Right ventricle myocardium inferior (tissue), 1 donor: ENCODE measurements around the gene KANK2. TPM values are rescaled to one million over a fixed set of nuclear protein-coding genes. Genes with fewer than 3 reads are reported as not detected.
"Not testable (repeated sequence)": the region's sequence is repeated elsewhere in the genome, so short reads cannot be mapped to it uniquely, and the experiment has no call there.

Source experiments
- ATAC-seq: fragments of 200-7000 bp; cut with Tn5 transposase; one replicate; pipeline ENCODE4 v1.9.1; 2020; ENCODE audit warnings: mild to moderate bottlenecking, moderate library complexity
- DNase-seq: peaks from one replicate; pipeline ENCODE4 v3.0.0; 2021; ENCODE audit errors: missing footprints
- intact Hi-C: fragments of 100-400 bp; cut with DNase I; formaldehyde crosslinking; loops from one replicate; pipeline ENCODE4 v1.11.0; 2022
- total RNA-seq: library from RNA; stranded (reverse); fragmentation: NEBNext Ultra II Directional; extraction: Animal tissue kit (Norgen Biotek cat#: 25700); gene quantifications from one replicate; pipeline ENCODE4 v1.2.1, GENCODE V29; 2021
- donor health status: DM: no; HTN: yes; CAD: no; lungs with severe emphysema.

The KANK2 gene
- total RNA-seq, 1 donor from 2014 or later = 434 TPM

DNA sequence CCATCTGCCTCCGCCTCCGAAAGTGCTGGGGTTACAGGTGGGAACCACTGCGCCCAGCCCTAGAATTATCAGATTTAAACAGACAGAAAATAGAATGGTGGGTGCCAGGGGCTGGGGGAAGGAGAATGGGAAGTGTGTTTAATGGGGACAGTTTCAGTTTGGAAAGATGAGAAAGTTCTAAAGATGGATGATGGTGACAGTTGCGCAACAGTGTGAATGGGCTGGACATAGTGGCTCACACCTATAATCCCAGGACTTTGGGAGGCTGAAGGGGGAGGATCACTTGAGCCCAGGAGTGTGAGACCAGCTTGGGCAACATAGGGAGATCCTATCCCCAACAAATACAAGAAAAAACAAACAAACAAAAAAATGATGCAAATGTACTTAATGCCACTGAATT lies 15.9 kb downstream of the KANK2 start:
- intact Hi-C loops = no loop called here
- no peak for ATAC-seq
- no peak for DNase-seq

DNA sequence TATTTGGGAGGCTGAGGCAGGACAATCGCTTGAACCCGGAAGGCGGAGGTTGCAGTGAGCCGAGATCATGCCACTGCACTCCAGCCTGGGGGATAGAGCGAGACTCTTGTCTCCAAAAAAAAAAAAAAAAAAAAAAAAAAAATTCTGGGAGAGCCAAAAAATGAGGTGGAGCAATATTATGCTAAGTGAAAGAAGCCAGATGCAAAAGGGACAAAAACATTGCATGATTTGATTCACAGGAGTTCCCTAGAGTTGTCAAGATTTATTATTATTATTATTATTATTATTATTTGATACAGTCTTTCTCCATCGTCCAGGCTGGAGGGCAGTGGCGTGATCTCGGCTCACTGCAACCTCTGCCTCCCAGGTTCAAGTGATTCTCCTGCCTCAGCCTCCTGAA lies 16.4 kb downstream of the KANK2 start:
- intact Hi-C loops, DNase-seq: not testable (repeated sequence)
- peak; percentile 38 for ATAC-seq

DNA sequence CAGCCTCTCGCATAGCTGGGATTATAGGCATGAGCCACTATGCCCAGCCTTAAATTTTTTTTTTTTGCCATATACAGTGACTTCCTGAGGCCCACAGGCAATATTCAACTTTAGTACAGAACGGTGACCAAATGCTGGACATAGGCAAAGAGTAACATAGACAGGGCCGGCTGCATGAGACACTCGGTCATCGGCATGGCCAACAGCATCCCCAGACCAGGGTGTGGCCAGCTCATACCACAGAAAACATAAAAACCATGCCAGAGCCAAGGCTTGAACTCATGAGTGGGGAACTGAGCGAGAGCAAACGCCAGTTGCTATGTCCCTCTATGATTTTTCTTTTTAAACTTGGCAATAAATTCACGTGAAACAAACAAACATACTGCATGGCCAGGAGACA lies 17.0 kb downstream of the KANK2 start:
- DNase-seq = no peak
- intact Hi-C loops = no loop called here
- peak; percentile 47 for ATAC-seq

DNA sequence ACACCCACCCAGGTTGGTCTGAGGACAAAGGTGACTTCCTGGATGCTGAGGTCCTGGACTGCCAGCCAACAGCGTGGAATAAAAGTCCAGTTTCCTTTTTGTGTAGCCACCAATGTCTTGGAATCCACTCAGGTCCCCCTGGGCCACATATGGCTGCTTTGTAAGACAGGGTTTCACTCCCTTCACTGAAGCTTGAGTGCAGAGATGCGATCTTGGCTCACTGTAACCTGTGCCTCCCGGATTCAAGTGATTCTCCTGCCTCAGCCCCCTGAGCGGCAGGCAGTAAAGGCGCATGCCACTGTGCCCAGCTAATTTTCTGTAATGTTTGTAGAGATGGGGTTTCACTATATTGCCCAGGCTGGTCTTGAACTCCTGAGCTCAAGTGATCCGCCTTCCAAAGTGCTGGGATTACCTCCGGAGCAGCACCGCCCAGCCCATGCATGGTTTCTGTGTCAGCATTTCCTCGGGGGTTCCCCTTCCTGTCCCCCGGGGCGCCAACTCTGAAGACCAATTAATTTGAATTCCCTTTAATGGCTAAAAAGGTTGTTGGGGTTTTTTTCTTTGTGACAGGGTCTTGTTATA lies 17.5 kb downstream of the KANK2 start:
- intact Hi-C loops = no loop called here
- ATAC-seq (peak; percentile 11), DNase-seq (no peak)

DNA sequence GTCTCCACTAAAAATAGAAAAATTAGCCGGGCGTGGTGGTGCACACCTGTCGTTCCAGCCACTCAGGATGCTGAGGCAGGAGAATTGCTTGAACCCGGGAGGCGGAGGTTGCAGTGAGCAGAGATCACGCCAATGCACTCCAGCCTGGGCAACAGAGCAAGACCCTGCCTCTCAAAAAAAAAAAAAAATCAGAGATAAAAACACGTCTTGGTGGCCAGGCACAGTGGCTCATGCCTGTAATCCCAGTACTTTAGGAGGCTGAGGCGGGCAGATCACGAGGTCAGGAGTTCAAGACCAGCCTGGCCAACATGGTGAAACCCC lies 18.2 kb downstream of the KANK2 start:
- ATAC-seq, intact Hi-C loops, DNase-seq: not testable (repeated sequence)

DNA sequence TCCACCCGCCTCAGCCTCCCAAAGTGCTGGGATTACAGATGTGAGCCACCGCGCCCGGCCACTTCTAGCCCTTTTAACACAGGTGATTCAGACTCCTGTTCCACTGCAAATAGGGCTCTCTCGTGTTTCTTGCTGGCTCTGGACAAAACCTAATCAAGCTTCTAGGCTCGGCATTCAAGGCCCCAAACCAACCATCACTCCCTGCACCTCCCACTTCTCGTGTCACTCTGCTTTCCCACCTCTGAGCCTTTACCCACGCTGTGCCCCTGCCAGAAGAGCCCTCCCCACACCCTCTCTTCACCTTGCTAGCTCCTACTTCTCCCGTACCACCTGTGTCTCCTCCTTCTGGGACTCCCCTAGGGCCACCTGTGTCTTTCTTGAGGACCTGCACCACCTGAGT lies 19.8 kb downstream of the KANK2 start:
- ATAC-seq = no peak
- intact Hi-C loops = no loop called here

DNA sequence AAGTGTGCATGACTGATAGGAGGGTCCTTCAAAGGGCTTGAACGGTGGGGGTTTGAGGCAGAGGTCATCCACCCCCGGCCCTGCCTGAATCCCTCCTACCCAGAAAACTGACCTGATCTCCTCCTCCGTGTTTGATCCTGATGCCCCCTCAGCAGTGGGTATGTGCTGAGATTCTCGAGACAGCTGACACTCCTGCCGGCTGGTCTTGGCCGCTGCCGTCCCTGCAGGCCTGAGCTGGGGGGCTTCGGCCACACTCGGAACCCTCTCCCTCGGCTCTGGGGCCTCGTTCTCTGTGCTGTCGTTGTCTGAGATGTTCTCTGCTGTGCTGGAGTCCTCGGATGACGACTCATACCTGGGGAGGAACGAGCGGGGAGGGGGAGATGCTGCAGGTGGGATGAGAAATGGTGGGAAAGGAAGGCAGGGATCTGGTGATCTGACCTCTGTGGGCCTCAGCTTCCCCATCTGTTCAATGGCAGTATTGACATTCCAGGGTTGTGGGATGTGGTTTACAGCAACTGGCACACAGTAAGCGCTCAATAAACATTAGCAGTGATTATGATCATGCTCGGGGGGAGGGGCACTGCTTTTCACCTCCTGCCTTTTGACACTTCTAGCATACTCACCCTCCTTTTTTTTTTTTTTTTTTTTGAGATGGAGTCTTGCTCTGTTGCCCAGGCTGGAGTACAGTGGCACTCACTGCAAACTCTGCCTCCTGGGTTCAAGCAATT lies 20.7 kb downstream of the KANK2 start:
- DNase-seq (no peak), ATAC-seq (no peak)
- intact Hi-C loops = no loop called here

More for the DNA sequence above, 19.8 kb downstream of the KANK2 start:
- no peak for DNase-seq

DNA sequence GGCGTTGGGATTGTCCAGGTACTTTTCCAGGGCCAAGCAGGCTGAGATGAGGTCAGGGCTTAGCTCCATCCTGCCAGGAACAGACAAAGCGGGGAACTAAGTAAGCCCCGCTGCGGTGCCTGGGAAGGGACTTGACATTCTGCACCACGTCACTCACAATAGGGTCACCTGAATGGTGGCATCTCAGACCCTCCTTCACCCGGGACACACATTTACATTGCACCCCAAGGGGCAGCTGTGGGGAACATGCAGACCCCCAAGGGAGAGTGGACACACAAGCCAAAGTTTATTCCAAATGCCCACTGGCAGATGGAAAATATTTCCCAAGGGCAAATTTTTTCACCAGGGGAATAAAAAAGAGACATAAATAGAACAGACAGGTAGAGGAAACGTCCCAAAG lies 21.4 kb downstream of the KANK2 start:
- intact Hi-C loops = no loop called here
- ATAC-seq (no peak), DNase-seq (no peak)

DNA sequence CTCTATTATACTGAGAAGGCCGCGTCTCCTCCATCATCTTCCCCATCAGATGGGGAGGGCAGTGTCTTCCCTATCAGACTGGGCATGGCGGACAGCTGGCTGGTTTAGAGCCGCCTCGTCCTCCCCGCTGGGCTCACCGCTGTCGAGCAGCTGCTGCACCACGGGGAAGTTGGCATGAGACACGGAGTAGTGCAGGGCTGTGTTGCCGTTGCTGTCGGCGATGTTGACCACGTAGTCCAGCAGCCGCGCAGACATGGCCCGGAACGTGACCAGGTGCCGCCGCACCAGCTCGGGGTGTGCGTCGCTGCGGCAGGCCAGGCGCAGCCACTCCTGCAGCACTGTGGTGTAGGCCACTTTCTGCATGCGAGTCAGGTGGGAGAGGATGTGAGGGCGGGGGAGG lies 23.0 kb downstream of the KANK2 start:
- intact Hi-C loops = no loop called here
- ATAC-seq = no peak
- peak; percentile 20 for DNase-seq

DNA sequence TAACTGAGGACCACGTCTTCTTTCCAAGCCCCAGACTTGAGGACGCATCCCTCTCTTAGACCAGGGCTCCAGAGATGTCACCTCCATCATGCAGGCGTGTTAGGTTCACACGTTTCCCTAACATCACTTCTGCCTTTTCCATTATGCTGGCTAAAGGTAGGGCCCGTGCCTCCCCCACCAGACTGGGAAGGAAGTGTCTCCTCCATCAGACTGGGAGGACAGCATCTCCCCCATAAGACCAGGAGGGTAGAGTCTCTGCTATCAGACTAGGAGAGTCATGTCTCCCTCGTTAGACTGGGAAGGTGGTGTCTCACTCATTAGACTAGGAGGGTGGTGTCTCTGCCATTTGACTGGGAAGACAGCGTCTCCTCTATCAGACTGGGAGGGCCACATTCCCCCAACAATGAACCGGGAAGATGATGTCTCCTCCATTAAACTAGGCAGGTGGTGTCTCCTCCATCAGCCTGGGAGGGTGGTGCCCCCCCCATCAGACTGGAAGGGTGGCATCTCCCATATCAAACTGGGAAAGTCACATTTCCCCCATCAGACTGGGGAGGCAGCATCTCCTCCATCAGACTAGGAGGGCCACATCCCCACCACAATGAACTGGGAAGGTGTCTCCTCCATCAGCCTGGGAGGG lies 23.7 kb downstream of the KANK2 start:
- DNase-seq = no peak
- intact Hi-C loops = no loop called here
- no peak for ATAC-seq

DNA sequence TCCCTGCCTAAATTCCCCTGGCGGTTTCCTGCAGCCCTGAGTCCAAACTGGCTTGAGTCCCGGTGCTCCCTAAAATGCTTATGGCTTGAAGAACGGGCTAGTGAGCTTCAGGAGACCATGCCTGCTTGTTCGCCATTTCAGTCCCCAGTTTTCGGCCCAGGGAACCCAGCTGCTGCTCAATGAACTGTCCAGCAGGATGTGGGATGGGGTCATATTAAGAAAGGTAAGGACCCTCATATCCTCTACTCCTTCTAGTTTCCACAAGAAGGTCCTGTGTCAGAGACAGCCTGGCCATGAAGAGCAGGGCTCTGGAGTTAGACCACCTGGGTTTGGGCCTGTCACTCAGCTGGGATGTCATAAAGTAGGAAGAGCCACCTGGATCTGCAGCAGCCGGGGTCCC lies 24.8 kb downstream of the KANK2 start:
- intact Hi-C loops = no loop called here
- DNase-seq (no peak), ATAC-seq (no peak)

DNA sequence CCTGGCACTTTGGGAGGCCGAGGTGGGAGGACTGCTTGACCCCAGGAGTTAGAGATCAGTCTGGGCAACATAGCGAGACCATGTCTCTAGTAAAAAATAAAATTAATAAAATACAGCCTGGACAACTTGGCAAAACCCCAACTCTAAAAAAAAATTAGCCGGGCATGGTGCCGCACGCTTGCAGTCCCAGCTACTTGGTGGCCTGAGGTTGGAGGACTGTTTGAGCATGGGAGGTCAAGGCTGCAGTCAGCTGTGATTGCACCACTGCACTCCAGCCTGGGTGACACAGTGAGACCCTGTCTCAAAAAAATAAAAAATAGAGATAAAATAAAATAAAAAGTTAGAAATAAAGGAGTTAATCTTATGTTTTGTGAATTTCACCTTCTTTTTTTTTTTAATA lies 26.2 kb downstream of the KANK2 start:
- ATAC-seq (no peak), DNase-seq (no peak)
- intact Hi-C loops = no loop called here

DNA sequence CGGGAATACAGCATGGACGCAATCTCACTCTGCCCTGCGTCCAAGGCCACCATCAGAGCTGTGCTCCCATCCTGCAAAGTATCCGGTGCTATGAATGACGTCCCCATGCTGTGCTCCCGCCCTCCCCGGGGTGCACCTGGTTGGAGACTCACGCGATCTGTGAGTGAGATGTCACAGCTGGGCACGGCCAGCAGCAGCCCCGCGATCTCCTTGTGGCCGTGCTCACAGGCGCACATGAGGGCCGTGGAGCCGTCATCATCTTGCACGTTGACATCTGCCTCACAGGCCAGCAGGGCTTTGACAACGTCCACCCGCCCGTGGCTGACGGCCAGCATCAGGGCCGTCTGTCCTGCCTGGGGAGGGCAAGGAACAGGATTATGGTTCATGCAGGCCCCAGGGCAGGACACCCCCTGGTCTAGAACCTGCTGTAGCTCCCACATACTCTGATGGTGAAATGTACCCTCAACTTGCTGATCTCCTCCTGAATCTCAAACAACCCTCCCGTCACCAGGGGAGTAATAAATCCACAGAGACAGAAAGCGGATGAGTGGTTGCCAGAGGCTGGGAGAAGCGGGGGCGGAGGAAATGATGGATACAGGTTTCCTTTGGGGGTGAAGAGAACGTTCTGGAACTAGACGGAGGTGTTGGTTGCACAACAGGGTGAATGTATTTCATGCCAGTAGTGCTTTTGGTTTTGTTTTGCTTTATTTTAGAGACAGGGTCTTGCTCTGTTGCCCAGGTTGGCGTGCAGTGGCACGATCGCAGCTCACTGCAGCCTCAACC lies 27.3 kb downstream of the KANK2 start:
- intact Hi-C loops = no loop called here
- DNase-seq (no peak), ATAC-seq (no peak)

DNA sequence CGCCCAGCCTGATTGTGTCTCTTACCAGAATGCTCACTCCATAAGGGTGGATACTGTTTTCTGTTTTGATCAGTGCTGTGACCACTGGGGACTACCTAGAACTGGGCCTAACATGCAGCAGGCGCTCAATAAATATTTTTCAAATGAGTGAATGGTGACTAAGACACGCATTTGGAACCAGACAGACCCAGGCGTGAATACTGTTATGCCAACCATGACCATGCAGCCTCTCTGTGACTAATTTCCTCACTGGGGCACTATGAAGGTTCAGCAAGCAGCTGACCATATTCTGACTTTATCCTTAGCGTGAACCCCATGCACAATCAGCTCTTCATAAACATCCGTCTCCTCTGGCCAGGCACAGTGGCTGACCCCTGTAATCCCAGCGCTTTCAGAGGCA lies 28.8 kb downstream of the KANK2 start:
- intact Hi-C loops = no loop called here
- ATAC-seq (no peak), DNase-seq (no peak)

DNA sequence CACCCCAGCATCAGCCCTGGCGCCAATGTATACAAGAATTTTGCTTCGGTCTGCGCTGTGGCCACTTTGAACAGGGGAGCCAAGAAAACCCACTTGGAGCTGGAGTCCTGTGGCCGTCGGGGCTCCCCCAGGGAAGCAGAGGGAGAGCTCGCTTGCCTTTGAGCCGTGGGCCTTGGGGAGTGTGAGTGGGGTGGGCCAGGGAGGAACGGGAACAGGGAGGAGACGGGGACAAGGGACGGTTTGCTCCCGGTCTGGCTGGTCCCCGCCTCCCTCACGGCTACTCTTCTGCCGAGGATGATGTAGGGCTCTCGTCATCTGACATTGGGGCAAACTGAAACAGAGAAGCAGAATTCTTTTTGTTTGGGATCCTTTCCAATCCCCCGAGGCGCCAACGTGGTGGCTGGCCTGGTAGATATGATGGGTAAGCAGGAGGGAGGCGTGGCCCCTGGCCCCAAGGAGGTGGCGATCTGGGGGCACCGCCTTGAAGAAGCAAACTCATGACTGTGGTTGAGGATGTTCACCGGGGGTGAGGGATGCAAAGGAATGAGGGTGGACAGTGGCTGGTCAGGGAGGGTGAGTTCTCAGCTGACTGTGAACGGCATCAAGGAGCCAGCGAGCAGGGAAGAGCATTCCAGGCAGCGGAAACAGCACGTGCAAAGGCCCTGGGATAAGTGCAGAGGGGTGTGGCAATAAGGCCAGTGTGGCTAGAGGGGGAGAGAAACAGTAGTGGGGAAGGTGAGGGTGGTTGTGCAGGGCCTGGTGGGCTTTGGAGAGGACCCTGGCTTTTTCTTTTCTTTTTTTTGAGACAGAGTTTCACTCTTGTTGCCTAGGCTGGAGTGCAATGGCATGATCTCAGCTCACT lies 30.8 kb downstream of the KANK2 start:
- DNase-seq (peak; percentile 76), ATAC-seq (peak; percentile 53)
- intact Hi-C loops = no loop called here

DNA sequence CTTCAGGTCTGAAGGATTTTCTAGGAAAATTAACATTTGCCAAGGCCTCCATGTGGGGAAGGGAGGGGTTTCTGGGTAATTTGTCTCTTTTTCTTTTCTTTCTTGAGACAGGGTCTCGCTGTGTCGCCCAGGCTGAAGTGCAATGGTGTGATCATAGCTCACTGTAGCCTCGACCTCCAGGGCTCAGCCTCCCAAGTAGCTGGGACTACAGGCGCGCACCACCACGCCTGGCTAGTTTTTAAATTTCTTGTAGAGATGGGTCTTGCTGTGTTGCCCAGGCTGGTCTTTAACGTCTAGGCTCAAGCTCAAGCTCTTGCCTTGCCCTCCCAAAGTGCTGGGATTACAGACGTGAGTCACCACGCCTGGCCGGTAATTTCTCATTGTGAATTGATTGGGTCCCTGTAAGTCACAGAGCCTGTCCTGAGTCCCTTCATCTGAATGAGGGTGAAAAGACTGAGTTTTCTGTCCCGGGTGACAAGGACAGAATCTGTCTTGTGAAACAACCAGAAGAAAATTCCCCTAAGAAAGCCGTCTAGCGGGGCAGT lies 31.8 kb downstream of the KANK2 start:
- intact Hi-C loops = no loop called here
- peak; percentile 0 for ATAC-seq
- no peak for DNase-seq

DNA sequence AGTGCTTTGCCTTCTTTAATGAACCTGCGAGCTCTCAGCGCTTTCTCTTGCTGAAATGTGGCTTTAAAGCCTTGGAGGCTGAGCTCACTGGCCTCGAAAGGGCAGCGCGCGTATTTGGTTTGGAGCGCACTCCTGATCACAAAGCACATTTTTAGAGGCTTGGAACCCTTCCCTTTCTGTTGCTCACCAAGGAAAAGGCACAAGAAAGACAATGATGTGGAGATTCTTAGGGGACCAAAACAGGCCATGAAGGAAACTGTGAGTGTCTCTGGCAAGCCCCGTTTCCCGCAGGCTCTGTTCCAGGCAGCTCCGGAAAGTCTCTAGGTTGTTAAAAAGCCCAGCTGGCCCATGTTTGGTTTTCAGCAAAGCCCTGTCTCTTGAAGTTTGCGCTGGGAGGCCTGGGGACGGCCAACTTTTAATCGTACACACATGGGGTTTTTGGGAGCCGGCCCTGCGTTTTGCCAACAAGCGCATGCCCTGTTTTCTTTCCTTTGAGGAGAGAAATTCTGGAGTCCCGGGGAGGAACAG lies 32.4 kb downstream of the KANK2 start:
- DNase-seq (peak; percentile 89), ATAC-seq (peak; percentile 77)
- intact Hi-C loops = no loop called here

DNA sequence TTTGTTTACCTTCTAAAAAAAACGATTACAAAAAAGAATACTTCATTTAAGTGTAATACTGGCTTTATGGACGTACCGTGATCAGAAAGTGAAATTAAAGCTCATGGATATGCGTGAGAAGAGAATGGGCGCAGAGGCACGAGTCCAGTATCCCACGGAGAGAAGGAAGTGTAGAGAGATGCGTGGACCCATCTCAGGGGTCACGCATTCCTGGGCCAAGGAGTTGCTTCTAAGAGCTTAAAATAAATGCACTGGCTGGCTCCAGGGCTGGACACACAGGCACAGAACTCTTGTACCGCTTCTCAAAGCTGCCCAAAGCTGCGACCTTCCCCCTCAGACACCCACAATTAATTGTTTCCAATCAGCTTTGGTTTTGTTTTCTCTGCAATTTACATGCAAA lies 33.0 kb downstream of the KANK2 start:
- no peak for DNase-seq
- intact Hi-C loops = no loop called here
- ATAC-seq = no peak
